HepG2 (cell line): Measurements from ENCODE around the gene AEBP1.

Experiments
- IRF2 ChIP-seq: IDR thresholded peaks from 2 replicates; pipeline ENCODE4 v1.6.1; 2018; ENCODE audit warnings: missing genetic modification reagents, missing compliant biosample characterization
- NR2F6 ChIP-seq, 2 experiments: IDR thresholded peaks; 2 replicates each; pipeline ENCODE4 v1.6.1; 2016; ENCODE audit warnings: antibody characterized with exemption in 1 of 2, mild to moderate bottlenecking in 1 of 2
- ZFP91 ChIP-seq: sonication (generic); formaldehyde crosslinking; IDR thresholded peaks from 2 replicates; pipeline ENCODE4 v1.9.0; 2022; ENCODE audit warnings: missing genetic modification reagents, mild to moderate bottlenecking, borderline replicate concordance
- ZNF317 ChIP-seq: sonication (generic); formaldehyde crosslinking; IDR thresholded peaks from 2 replicates; pipeline ENCODE4 v1.5.0; 2020; ENCODE audit warnings: mild to moderate bottlenecking, missing genetic modification reagents
- ZNF574 ChIP-seq: sonication (generic); formaldehyde crosslinking; IDR thresholded peaks from 2 replicates; pipeline ENCODE4 v1.4.0; 2020; ENCODE audit warnings: missing genetic modification reagents
- TF ChIP-seq, protein P1 (sequence below): IDR thresholded peaks from 2 replicates; pipeline ENCODE4 v1.6.1; 2016

DNA sequence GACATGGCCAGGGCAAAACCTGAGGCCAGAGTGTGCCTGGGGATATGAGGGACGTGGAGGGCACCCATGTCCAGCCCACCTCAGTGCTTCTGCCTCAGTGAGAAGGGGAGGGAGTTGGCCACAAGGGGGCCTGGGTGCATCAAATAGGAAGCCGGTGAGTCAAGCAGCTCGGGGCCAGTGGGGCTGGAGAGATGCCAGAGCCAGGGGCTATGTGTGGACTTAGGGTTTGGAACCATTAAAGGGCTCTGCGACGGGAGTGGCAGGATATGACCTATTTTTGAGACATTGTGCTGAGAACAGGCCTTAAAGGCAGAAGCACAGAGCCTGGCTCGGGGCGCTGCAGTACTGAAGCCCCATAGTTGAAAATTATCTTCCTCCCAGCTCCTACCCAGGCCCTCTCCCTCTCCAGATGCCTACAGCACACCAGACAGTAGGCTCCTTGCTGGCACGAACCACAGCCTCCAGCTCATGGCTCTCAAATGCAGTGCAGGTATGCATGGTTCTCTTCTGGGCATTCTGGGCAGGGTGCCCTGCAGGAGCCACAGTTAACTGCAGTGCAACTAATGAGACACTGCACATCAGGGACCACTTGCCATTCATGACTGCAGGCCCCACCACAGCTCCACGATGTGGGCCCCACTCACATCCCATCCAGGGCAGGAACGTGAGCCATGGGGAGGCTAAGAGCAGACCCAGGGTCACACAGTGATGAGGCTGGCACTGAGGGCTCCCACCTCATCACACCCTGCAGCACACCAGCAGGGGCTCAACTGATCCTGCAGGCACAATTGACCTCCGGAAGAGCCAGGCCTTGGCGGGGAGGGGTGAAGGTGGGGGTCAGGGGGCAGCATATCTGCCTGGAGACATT, 31.5 kb upstream of the AEBP1 start:
- no peak for TF ChIP-seq ZNF574
- TF ChIP-seq, protein P1, sequence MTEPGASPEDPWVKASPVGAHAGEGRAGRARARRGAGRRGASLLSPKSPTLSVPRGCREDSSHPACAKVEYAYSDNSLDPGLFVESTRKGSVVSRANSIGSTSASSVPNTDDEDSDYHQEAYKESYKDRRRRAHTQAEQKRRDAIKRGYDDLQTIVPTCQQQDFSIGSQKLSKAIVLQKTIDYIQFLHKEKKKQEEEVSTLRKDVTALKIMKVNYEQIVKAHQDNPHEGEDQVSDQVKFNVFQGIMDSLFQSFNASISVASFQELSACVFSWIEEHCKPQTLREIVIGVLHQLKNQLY: no peak
- TF ChIP-seq ZFP91 (CRISPR knock-in tag): peak; percentile 33; the same call in 1 of the 2 replicates
- no peak for TF ChIP-seq NR2F6 (IDR thresholded peaks at IDR 0.05)
- no peak for TF ChIP-seq NR2F6 (CRISPR knock-in tag; IDR thresholded peaks at IDR 0.05)
- TF ChIP-seq IRF2: no peak
- TF ChIP-seq ZNF317: no peak
